Panc1 (cell line): ENCODE results near the gene SETDB2. TPM values are rescaled to one million over a fixed set of nuclear protein-coding genes. Genes with fewer than 3 reads are reported as not detected.

Source experiments
- ATAC-seq: fragments of 200-7000 bp; cut with Tn5 transposase; 2 replicates; pipeline ENCODE4 v1.9.1; 2020; ENCODE audit warnings: mild to moderate bottlenecking, moderate library complexity
- BruUV-seq: library from RNA; stranded (reverse); fragments of 400-500 nt; replicated peaks from 2 replicates; lab custom pipeline; 2021; lab: Mats Ljungman, UMichigan
- CTCF ChIA-PET: fragments of 300-600 bp; sonication (Branson Sonifier 250); formaldehyde crosslinking; loops from one replicate; lab custom pipeline; 2022; ENCODE audit warnings: antibody characterized with exemption; lab: Charles Lee
- POLR2A ChIA-PET: fragments of 300-600 bp; sonication (Branson Sonifier 250); formaldehyde crosslinking; loops from one replicate; lab custom pipeline; 2022; ENCODE audit warnings: antibody characterized with exemption; lab: Charles Lee
- DNase-seq: peaks from one replicate; pipeline ENCODE4 v3.0.0-alpha.2; 2010; ENCODE audit warnings: low read depth, low spot score
- H3K27ac ChIP-seq: 2 replicates; pipeline ENCODE4 v1.5.1; 2011; ENCODE audit warnings: mild to moderate bottlenecking, low read length, inconsistent platforms
- H3K27me3 ChIP-seq: fragments of 200-500 bp; sonication (Bioruptor generic); 2 replicates; pipeline ENCODE4 v1.6.0; 2014; ENCODE audit warnings: low read length, inconsistent platforms; ENCODE audit not compliant: control insufficient read depth, insufficient read depth
- H3K36me3 ChIP-seq: fragments of 200-500 bp; sonication (Bioruptor generic); 2 replicates; pipeline ENCODE4 v1.5.1; 2014; ENCODE audit warnings: inconsistent platforms, mild to moderate bottlenecking, low read length, moderate library complexity; ENCODE audit not compliant: control insufficient read depth, insufficient read depth
- H3K4me1 ChIP-seq: 2 replicates; pipeline ENCODE4 v1.5.1; 2011; ENCODE audit warnings: inconsistent platforms, mild to moderate bottlenecking, low read length, moderate library complexity; ENCODE audit not compliant: control insufficient read depth, insufficient read depth
- H3K4me3 ChIP-seq, 2 experiments: 2 replicates each; pipeline ENCODE4 v1.5.1; 2011 to 2012; ENCODE audit warnings: low read depth in 2 of 2, low read length in 2 of 2, mild to moderate bottlenecking in 2 of 2, inconsistent platforms in 1 of 2, moderate library complexity in 1 of 2
- H3K9me3 ChIP-seq: fragments of 200-500 bp; sonication (Bioruptor generic); 2 replicates; pipeline ENCODE4 v1.5.1; 2014; ENCODE audit warnings: low read depth, mild to moderate bottlenecking, inconsistent platforms, low read length, moderate library complexity; ENCODE audit not compliant: control insufficient read depth, insufficient read depth
- POLR2AphosphoS5 ChIP-seq: IDR thresholded peaks from 2 replicates; pipeline ENCODE4 v1.6.1; 2012; ENCODE audit warnings: mild to moderate bottlenecking, low read depth, low read length, moderate library complexity
- REST ChIP-seq, 2 experiments: IDR thresholded peaks; 2 replicates each; pipeline ENCODE4 v1.6.1; 2011 to 2012; ENCODE audit warnings: low read depth in 2 of 2, control low read depth in 1 of 2, low read length in 1 of 2, mild to moderate bottlenecking in 1 of 2, moderate library complexity in 1 of 2; ENCODE audit not compliant: insufficient read depth in 1 of 2
- SIN3A ChIP-seq: IDR thresholded peaks from 2 replicates; pipeline ENCODE4 v1.6.1; 2012; ENCODE audit warnings: low read depth, mild to moderate bottlenecking, low read length, moderate library complexity, borderline replicate concordance; ENCODE audit not compliant: insufficient read depth
- TCF7L2 ChIP-seq: IDR thresholded peaks from 2 replicates; pipeline ENCODE4 v1.6.1; 2011; ENCODE audit warnings: mild to moderate bottlenecking, low read depth, low read length, inconsistent platforms
- in situ Hi-C: cut with HindIII; loops from 2 replicates; pipeline ENCODE4 v1.10.0; 2016; ENCODE audit warnings: low sequenced_read_pairs, low pct_unique_long_range_greater_than_20kb
- intact Hi-C: fragments of 100-400 bp; cut with micrococcal nuclease; formaldehyde crosslinking; loops from one replicate; pipeline ENCODE4 v1.10.0; 2022; ENCODE audit not compliant: unreplicated experiment
- total RNA-seq: library from RNA; stranded (reverse); gene quantifications from one replicate; pipeline ENCODE4 v1.2.1, GENCODE V29; 2021; ENCODE audit not compliant: unreplicated experiment
- TF ChIP-seq, protein P1 (sequence below): fragments of 450-650 bp; IDR thresholded peaks from 2 replicates; pipeline ENCODE4 v1.5.1; 2017; ENCODE audit warnings: mild to moderate bottlenecking

Gene SETDB2
- total RNA-seq, 1 experiment from 2014 or later, result 6.1 TPM

- H3K27ac ChIP-seq, result no peak overlapping the region
- no peaks in the 10 kb centered on the region for H3K9me3 ChIP-seq
- ATAC-seq (no peak), DNase-seq (no peak)
- CTCF ChIA-PET, result no interaction called here
- H3K4me1 ChIP-seq, result no peaks in the 10 kb centered on the region
- peaks cover 3% of the 10 kb centered on the region; the same call in 1 of the 2 replicates for H3K36me3 ChIP-seq
- intact Hi-C loops, result no loop called here
- no peak for TF ChIP-seq POLR2AphosphoS5
- no peak for TF ChIP-seq SIN3A
- POLR2A ChIA-PET, result no interaction called here
- BruUV-seq, result no TSS peak
- in situ Hi-C loops, result no loop called here
- H3K4me3 ChIP-seq, result no peak overlapping the region
- no peaks in the 10 kb centered on the region for H3K27me3 ChIP-seq
Measured at GRCh38 chr13:49476529-49476928, 32.5 kb downstream of the SETDB2 start.

DNA sequence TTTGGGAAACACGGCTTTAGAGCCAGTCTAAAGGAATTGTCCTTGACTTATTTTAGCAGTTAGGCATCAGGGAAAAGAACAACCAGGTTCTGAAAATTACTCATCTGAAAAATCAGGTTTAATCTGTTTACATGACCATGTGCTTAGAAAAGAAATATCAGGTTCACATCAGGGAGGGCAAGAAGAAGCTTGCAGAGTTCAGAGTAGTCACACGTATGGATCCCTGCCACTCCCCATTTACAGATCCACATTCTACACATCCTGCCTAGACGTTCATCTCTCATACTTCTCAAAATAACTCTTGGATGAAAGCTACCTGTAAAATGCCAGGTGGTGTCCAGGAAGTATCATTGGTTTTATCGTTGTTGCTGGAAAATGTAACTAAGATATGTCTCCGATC lies 37.7 kb downstream of the SETDB2 start:
- Histone ChIP-seq H3K27ac (no peak overlapping the region), H3K4me1 (no peaks in the 10 kb centered on the region), H3K36me3 (peaks cover 3% of the 10 kb centered on the region; the same call in 1 of the 2 replicates), H3K9me3 (no peaks in the 10 kb centered on the region), H3K4me3 (no peak overlapping the region), H3K27me3 (no peaks in the 10 kb centered on the region)
- CTCF ChIA-PET, result no interaction called here
- in situ Hi-C loops (no loop called here), intact Hi-C loops (no loop called here)
- ATAC-seq, result no peak
- no peak for DNase-seq
- POLR2A ChIA-PET, result no interaction called here
- TF ChIP-seq POLR2AphosphoS5, result no peak
- TF ChIP-seq REST (IDR thresholded peaks at IDR 0.05; ENCODE audit: insufficient read depth in 1 of 2, low read depth in 2 of 2, low read length in 1 of 2), result no peak
- TF ChIP-seq SIN3A, result no peak
- TF ChIP-seq TCF7L2, result no peak
- TF ChIP-seq, protein P1, sequence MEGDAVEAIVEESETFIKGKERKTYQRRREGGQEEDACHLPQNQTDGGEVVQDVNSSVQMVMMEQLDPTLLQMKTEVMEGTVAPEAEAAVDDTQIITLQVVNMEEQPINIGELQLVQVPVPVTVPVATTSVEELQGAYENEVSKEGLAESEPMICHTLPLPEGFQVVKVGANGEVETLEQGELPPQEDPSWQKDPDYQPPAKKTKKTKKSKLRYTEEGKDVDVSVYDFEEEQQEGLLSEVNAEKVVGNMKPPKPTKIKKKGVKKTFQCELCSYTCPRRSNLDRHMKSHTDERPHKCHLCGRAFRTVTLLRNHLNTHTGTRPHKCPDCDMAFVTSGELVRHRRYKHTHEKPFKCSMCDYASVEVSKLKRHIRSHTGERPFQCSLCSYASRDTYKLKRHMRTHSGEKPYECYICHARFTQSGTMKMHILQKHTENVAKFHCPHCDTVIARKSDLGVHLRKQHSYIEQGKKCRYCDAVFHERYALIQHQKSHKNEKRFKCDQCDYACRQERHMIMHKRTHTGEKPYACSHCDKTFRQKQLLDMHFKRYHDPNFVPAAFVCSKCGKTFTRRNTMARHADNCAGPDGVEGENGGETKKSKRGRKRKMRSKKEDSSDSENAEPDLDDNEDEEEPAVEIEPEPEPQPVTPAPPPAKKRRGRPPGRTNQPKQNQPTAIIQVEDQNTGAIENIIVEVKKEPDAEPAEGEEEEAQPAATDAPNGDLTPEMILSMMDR, result no peak
- no TSS peak for BruUV-seq

DNA sequence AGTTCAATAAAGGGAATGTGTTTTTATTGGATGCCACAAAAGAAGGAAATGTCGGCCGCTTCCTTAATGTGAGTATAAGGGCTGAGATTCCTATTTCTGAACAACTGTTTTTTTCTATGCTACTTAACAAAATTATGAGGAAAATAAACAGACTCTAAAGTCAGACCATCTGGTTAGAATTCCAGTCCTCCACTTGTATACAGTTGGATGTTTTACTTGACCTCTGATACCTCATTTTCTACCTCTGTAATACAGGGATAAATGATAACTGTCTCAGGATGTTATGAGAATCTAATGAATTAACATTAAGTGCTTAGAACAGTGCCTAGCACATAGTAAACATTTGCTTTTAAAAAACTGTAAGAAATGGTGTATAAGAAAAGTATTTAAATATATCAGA lies 44.5 kb downstream of the SETDB2 start:
- Histone ChIP-seq H3K4me1 (no peaks in the 10 kb centered on the region), H3K27me3 (no peaks in the 10 kb centered on the region), H3K27ac (no peak overlapping the region), H3K4me3 (no peak overlapping the region), H3K36me3 (no peaks in the 10 kb centered on the region), H3K9me3 (no peaks in the 10 kb centered on the region)
- TF ChIP-seq SIN3A (no peak), TCF7L2 (no peak), REST (IDR thresholded peaks at IDR 0.05; ENCODE audit: insufficient read depth in 1 of 2, low read depth in 2 of 2, low read length in 1 of 2) (no peak), POLR2AphosphoS5 (no peak)
- TF ChIP-seq, protein P1, result no peak
- ChIA-PET CTCF (no interaction called here), POLR2A (no interaction called here)
- DNase-seq (no peak), ATAC-seq (no peak)
- no TSS peak for BruUV-seq
- intact Hi-C loops, result no loop called here
- in situ Hi-C loops, result no loop called here
